Astrocyte (in vitro differentiated cells and primary cell): ENCODE data around the gene EPN2. TPM values are rescaled to one million over a fixed set of nuclear protein-coding genes. Genes with fewer than 3 reads are reported as not detected.

Experiments
- DNase-seq: peaks from one replicate; pipeline ENCODE4 v3.0.0-alpha.2; 2010; ENCODE audit warnings: low read depth
- FAIRE-seq: peaks from 2 replicates; lab custom pipeline; 2011; peaks lifted over from hg19 to GRCh38; lab: Jason Lieb, UNC
- H2AFZ ChIP-seq: 2 replicates; pipeline ENCODE4 v1.6.0; 2012; ENCODE audit warnings: low read depth, low read length, inconsistent platforms
- H3K27ac ChIP-seq: 2 replicates; pipeline ENCODE4 v1.5.1; 2011; ENCODE audit warnings: low read depth, low read length, inconsistent platforms
- H3K27me3 ChIP-seq: 2 replicates; pipeline ENCODE4 v1.6.0; 2011; ENCODE audit warnings: low read length, inconsistent platforms; ENCODE audit not compliant: insufficient read depth
- H3K36me3 ChIP-seq: 2 replicates; pipeline ENCODE4 v1.5.1; 2011; ENCODE audit warnings: low read length, inconsistent platforms; ENCODE audit not compliant: insufficient read depth
- H3K4me1 ChIP-seq: 2 replicates; pipeline ENCODE4 v1.5.1; 2011; ENCODE audit warnings: low read length, inconsistent platforms; ENCODE audit not compliant: insufficient read depth
- H3K4me2 ChIP-seq: 2 replicates; pipeline ENCODE4 v1.6.0; 2012; ENCODE audit warnings: low read length, inconsistent platforms
- H3K4me3 ChIP-seq: 2 replicates; pipeline ENCODE4 v1.5.1; 2011; ENCODE audit warnings: low read depth, mild to moderate bottlenecking, low read length, inconsistent platforms; ENCODE audit not compliant: insufficient read depth
- H3K79me2 ChIP-seq: 2 replicates; pipeline ENCODE4 v1.6.0; 2012; ENCODE audit warnings: mild to moderate bottlenecking, low read length, inconsistent platforms; ENCODE audit not compliant: insufficient read depth
- H3K9ac ChIP-seq: 2 replicates; pipeline ENCODE4 v1.6.0; 2012; ENCODE audit warnings: mild to moderate bottlenecking, low read length, inconsistent platforms
- H3K9me3 ChIP-seq: 2 replicates; pipeline ENCODE4 v1.5.1; 2012; ENCODE audit warnings: low read depth, mild to moderate bottlenecking, low read length, inconsistent platforms; ENCODE audit not compliant: insufficient read depth
- H4K20me1 ChIP-seq: 2 replicates; pipeline ENCODE4 v1.6.0; 2012; ENCODE audit warnings: low read length, inconsistent platforms; ENCODE audit not compliant: insufficient read depth
- H3K27ac Mint-ChIP-seq: one replicate; pipeline ENCODE4 v1.8.0; 2021; ENCODE audit warnings: mild to moderate bottlenecking, mixed read lengths; ENCODE audit not compliant: unreplicated experiment
- H3K27me3 Mint-ChIP-seq: one replicate; pipeline ENCODE4 v1.8.0; 2021; ENCODE audit warnings: low read depth, mixed read lengths; ENCODE audit not compliant: unreplicated experiment
- H3K36me3 Mint-ChIP-seq: one replicate; pipeline ENCODE4 v1.8.0; 2021; ENCODE audit warnings: low read depth, mixed read lengths; ENCODE audit not compliant: unreplicated experiment
- H3K4me1 Mint-ChIP-seq: one replicate; pipeline ENCODE4 v1.8.0; 2021; ENCODE audit warnings: low read depth, mixed read lengths; ENCODE audit not compliant: unreplicated experiment
- H3K4me3 Mint-ChIP-seq: one replicate; pipeline ENCODE4 v1.8.0; 2021; ENCODE audit warnings: mild to moderate bottlenecking, moderate library complexity, mixed read lengths; ENCODE audit not compliant: unreplicated experiment
- H3K9me3 Mint-ChIP-seq: one replicate; pipeline ENCODE4 v1.8.0; 2021; ENCODE audit warnings: mild to moderate bottlenecking, mixed read lengths; ENCODE audit not compliant: unreplicated experiment
- EZH2 ChIP-seq: IDR thresholded peaks from 2 replicates; pipeline ENCODE4 v1.6.1; 2012; ENCODE audit warnings: mild to moderate bottlenecking, low read length, inconsistent platforms; ENCODE audit not compliant: insufficient read depth
- total RNA-seq: library from RNA; stranded (reverse); gene quantifications from 2 replicates; pipeline ENCODE4 v1.2.1, GENCODE V29; 2021
- TF ChIP-seq, protein P1 (sequence below): IDR thresholded peaks from 2 replicates; pipeline ENCODE4 v1.5.1; 2011; ENCODE audit warnings: low read depth, mild to moderate bottlenecking, inconsistent platforms, low read length, moderate library complexity; ENCODE audit not compliant: insufficient read depth

EPN2 gene
- total RNA-seq, 1 donor from 2014 or later, result 48.7 TPM

DNA sequence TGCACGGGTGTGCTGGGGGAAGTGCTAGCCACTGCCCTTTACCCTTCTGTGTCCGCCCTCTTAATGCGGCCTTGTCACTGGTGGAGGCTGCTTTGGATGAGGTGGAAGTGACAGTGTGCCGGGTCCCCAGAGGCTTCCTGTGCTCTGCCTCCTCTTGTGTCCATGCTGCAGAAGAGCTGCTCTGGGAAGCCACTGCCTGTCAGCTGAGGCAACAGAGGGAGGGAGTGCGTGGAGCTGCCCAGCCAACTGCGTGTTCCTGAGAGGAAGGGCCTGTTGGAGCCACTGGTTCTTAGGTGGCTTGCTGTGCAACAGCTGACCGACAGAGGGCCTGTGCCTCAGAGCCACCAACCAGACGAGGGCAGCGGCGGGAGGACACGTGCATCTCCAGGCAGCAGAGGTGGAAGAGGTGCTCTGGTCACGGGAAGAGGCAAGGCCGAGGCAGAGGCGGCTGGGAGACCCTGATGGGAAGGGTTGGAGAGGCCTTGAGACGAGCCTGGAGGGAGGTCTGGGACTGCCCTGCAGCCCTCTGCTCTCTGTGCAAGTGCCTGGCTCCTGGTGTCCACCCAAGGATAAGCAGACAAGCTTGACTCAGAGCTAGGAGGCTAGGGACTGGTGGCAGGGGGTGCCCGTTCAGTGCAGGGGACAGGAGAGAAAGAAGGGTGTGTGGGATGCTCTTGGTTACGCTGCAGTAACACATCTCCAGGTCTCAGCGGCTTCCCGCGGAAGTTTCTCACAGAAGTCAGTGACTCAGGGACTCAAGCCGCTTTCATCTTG is 100.0 kb downstream of the EPN2 start:
- H3K4me1 Mint-ChIP-seq, result peaks cover 30% of the 10 kb centered on the region
- Histone ChIP-seq H2AFZ (no peak overlapping the region), H3K4me3 (no peak overlapping the region), H3K9me3 (no peaks in the 10 kb centered on the region), H3K27ac (no peak overlapping the region), H3K4me1 (peaks cover 7% of the 10 kb centered on the region), H3K27me3 (no peaks in the 10 kb centered on the region), H3K4me2 (no peak overlapping the region), H4K20me1 (no peaks in the 10 kb centered on the region), H3K36me3 (no peaks in the 10 kb centered on the region), H3K9ac (no peak overlapping the region), H3K79me2 (no peaks in the 10 kb centered on the region)
- no peaks in the 10 kb centered on the region for H3K27me3 Mint-ChIP-seq
- FAIRE-seq (no peak), DNase-seq (no peak)
- peak overlapping the region; percentile 26 for H3K27ac Mint-ChIP-seq
- no peak for TF ChIP-seq EZH2
- TF ChIP-seq, protein P1, sequence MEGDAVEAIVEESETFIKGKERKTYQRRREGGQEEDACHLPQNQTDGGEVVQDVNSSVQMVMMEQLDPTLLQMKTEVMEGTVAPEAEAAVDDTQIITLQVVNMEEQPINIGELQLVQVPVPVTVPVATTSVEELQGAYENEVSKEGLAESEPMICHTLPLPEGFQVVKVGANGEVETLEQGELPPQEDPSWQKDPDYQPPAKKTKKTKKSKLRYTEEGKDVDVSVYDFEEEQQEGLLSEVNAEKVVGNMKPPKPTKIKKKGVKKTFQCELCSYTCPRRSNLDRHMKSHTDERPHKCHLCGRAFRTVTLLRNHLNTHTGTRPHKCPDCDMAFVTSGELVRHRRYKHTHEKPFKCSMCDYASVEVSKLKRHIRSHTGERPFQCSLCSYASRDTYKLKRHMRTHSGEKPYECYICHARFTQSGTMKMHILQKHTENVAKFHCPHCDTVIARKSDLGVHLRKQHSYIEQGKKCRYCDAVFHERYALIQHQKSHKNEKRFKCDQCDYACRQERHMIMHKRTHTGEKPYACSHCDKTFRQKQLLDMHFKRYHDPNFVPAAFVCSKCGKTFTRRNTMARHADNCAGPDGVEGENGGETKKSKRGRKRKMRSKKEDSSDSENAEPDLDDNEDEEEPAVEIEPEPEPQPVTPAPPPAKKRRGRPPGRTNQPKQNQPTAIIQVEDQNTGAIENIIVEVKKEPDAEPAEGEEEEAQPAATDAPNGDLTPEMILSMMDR, result no peak
- no peaks in the 10 kb centered on the region for H3K9me3 Mint-ChIP-seq
- H3K4me3 Mint-ChIP-seq, result no peak overlapping the region
- peaks cover 4% of the 10 kb centered on the region for H3K36me3 Mint-ChIP-seq

DNA sequence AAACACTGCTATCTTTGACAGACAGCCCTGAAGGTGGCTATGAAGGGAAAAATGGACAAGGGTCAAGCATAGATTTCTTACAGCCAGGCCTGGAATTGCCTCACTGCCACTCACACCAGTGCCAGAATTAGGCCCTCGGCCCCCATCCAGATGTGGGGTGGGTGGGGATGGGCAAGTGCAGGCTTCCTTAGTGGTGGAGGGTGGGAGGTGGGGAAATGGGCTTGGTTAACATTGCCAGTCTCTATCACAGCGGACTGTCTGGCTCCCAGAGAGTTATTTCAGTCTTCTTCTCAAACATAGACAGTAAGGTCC is 100.5 kb downstream of the EPN2 start:
- H3K27ac Mint-ChIP-seq, result no peak overlapping the region
- no peaks in the 10 kb centered on the region for H3K36me3 ChIP-seq
- no peak overlapping the region for H3K4me2 ChIP-seq
- no peak for TF ChIP-seq EZH2
- TF ChIP-seq, protein P1, result no peak
- H3K79me2 ChIP-seq, result no peaks in the 10 kb centered on the region
- H3K4me1 Mint-ChIP-seq, result peaks cover 29% of the 10 kb centered on the region
- peaks cover 4% of the 10 kb centered on the region for H3K36me3 Mint-ChIP-seq
- H3K27me3 Mint-ChIP-seq, result no peaks in the 10 kb centered on the region
- H3K9me3 ChIP-seq, result no peaks in the 10 kb centered on the region
- no peak overlapping the region for H3K9ac ChIP-seq
- DNase-seq, result no peak
- H3K27me3 ChIP-seq, result no peaks in the 10 kb centered on the region
- H3K4me1 ChIP-seq, result peaks cover 7% of the 10 kb centered on the region
- no peaks in the 10 kb centered on the region for H3K9me3 Mint-ChIP-seq
- H3K4me3 ChIP-seq, result no peak overlapping the region
- no peak overlapping the region for H3K27ac ChIP-seq
- no peaks in the 10 kb centered on the region for H4K20me1 ChIP-seq
- FAIRE-seq, result no peak
- H2AFZ ChIP-seq, result no peak overlapping the region
- H3K4me3 Mint-ChIP-seq, result no peak overlapping the region
